HEK293 (cell line): ENCODE data around the gene MRPL21.

ENCODE experiments used
- CTCF ChIP-seq: fragments of 450-650 bp; formaldehyde crosslinking; IDR thresholded peaks from 2 replicates; pipeline ENCODE4 v1.5.1; 2016; ENCODE audit warnings: missing biosample characterization, missing genetic modification characterization
- EGR2 ChIP-seq: fragments of 450-650 bp; formaldehyde crosslinking; IDR thresholded peaks from 2 replicates; pipeline ENCODE4 v1.5.1; 2016; ENCODE audit warnings: low read depth, missing biosample characterization, missing genetic modification characterization
- HOXC10 ChIP-seq: sonication (generic); formaldehyde crosslinking; IDR thresholded peaks from 2 replicates; pipeline ENCODE4 v1.8.1; 2023; ENCODE audit warnings: mild to moderate bottlenecking, missing genetic modification reagents
- KLF17 ChIP-seq: fragments of 450-650 bp; formaldehyde crosslinking; IDR thresholded peaks from 2 replicates; pipeline ENCODE4 v1.5.1; 2016; ENCODE audit warnings: missing biosample characterization, missing genetic modification characterization
- PBX3 ChIP-seq: sonication (generic); formaldehyde crosslinking; IDR thresholded peaks from 2 replicates; pipeline ENCODE4 v1.8.1; 2022; ENCODE audit warnings: mild to moderate bottlenecking, moderate library complexity, missing genetic modification reagents
- YY1 ChIP-seq: fragments of 450-650 bp; formaldehyde crosslinking; IDR thresholded peaks from 2 replicates; pipeline ENCODE4 v1.5.1; 2018; ENCODE audit warnings: missing biosample characterization, missing genetic modification characterization
- ZBTB1 ChIP-seq: fragments of 450-650 bp; formaldehyde crosslinking; IDR thresholded peaks from 2 replicates; pipeline ENCODE4 v1.5.1; 2016; ENCODE audit warnings: missing biosample characterization, missing genetic modification characterization
- ZBTB7A ChIP-seq: fragments of 450-650 bp; formaldehyde crosslinking; IDR thresholded peaks from 2 replicates; pipeline ENCODE4 v1.5.1; 2016; ENCODE audit warnings: low read depth, missing biosample characterization, missing genetic modification characterization
- ZNF221 ChIP-seq: fragments of 450-650 bp; formaldehyde crosslinking; IDR thresholded peaks from 2 replicates; pipeline ENCODE4 v1.5.1; 2017; ENCODE audit warnings: missing biosample characterization, missing genetic modification characterization, borderline replicate concordance
- ZNF274 ChIP-seq, 2 experiments: fragments of 200-500 bp in 1 of 2; fragments of 450-650 bp in 1 of 2; sonication (Bioruptor generic) in 1 of 2; formaldehyde crosslinking in 1 of 2; IDR thresholded peaks; 2 replicates each; pipeline versions ENCODE4 v1.5.1 to v1.6.1; 2014 to 2016; ENCODE audit warnings: borderline replicate concordance in 1 of 2, inconsistent platforms in 1 of 2, low read length in 1 of 2, missing biosample characterization in 1 of 2, missing genetic modification characterization in 1 of 2
- ZNF449 ChIP-seq: fragments of 450-650 bp; formaldehyde crosslinking; IDR thresholded peaks from 2 replicates; pipeline ENCODE4 v1.5.1; 2017; ENCODE audit warnings: missing biosample characterization, mild to moderate bottlenecking, missing genetic modification characterization, moderate library complexity
- ZNF544 ChIP-seq: fragments of 450-650 bp; formaldehyde crosslinking; IDR thresholded peaks from 2 replicates; pipeline ENCODE4 v1.5.0; 2017; ENCODE audit warnings: missing biosample characterization, missing genetic modification characterization
- ZSCAN23 ChIP-seq: fragments of 450-650 bp; formaldehyde crosslinking; IDR thresholded peaks from 2 replicates; pipeline ENCODE4 v1.5.1; 2016; ENCODE audit warnings: missing biosample characterization, missing genetic modification characterization

- TF ChIP-seq ZNF544 (tag by site-specific recombination) (no peak), EGR2 (tag by site-specific recombination) (no peak), KLF17 (no peak), CTCF (no peak), ZSCAN23 (tag by site-specific recombination) (no peak), ZBTB7A (tag by site-specific recombination) (no peak), ZNF274 (IDR thresholded peaks at IDR 0.05; ENCODE audit: low read length) (no peak), ZNF274 (tag by site-specific recombination; IDR thresholded peaks at IDR 0.05; ENCODE audit: borderline replicate concordance) (no peak), ZNF221 (no peak), ZNF449 (tag by site-specific recombination) (no peak), HOXC10 (CRISPR knock-in tag) (no peak), YY1 (no peak), ZBTB1 (tag by site-specific recombination) (no peak), PBX3 (no peak)
These were observed 61.1 kb downstream of the MRPL21 start for GRCh38 chr11:68842427-68843051.
